ENCODE measurements around the gene RPE.

DNA sequence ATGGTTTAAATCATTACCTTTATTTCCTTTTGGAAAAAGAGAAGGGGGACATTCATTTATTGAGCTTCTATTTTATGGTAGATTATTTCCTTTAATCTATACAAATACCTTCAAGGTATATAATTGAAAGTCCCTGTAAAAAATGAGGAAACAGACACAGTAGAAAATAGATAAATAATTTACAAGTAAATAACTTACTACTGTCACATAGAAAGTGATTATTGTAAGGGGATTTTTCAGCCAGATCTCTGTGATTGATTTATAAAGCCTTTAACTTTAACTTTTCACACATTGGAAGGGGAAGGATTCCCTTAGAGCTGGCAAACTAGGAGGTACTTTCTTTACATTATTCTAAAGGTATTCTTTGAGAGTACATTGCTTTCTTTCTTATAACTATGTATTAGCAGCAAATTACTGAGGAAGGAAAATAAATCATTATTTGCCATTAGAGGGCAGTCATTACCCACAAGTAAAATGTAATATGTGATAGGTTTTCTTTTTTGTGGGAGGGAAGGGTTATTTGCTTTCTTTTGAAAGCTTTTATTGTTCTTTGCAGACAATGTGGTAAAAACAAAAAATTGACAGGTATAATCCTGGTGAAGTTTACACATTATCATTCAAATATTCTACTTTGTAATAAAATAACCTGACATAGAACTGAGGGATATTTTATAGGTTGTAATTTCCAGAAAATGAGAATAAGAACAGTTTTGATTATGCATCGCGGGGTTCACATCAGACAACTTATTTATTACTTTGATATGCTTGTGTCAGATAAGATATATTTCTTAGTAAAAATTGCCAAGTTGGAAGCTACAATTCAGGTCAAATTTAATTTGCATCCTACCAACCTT is 24.8 kb upstream of the RPE start:
- TF ChIP-seq, protein P1, sequence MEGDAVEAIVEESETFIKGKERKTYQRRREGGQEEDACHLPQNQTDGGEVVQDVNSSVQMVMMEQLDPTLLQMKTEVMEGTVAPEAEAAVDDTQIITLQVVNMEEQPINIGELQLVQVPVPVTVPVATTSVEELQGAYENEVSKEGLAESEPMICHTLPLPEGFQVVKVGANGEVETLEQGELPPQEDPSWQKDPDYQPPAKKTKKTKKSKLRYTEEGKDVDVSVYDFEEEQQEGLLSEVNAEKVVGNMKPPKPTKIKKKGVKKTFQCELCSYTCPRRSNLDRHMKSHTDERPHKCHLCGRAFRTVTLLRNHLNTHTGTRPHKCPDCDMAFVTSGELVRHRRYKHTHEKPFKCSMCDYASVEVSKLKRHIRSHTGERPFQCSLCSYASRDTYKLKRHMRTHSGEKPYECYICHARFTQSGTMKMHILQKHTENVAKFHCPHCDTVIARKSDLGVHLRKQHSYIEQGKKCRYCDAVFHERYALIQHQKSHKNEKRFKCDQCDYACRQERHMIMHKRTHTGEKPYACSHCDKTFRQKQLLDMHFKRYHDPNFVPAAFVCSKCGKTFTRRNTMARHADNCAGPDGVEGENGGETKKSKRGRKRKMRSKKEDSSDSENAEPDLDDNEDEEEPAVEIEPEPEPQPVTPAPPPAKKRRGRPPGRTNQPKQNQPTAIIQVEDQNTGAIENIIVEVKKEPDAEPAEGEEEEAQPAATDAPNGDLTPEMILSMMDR (IDR thresholded peaks at IDR 0.05 in 2 of 3, conservative IDR thresholded peaks at IDR 0.05 in 1 of 3; ENCODE audit: borderline replicate concordance in 1 of 3, insufficient read depth in 1 of 3, low read depth in 2 of 3, low read length in 2 of 3): peak in 2 of 3 experiments; percentile 65 to 77; a peak in 3 of 6 replicates
- TF ChIP-seq EZH2 (IDR thresholded peaks at IDR 0.05) (no peak), ZNF274 (IDR thresholded peaks at IDR 0.05; ENCODE audit: low read depth, low read length) (no peak), SP1 (IDR thresholded peaks at IDR 0.05; ENCODE audit: low read depth) (no peak), POLR2A (IDR thresholded peaks at IDR 0.05; ENCODE audit: borderline replicate concordance, extremely low read depth, insufficient read depth, insufficient read length) (no peak), FOSL1 (IDR thresholded peaks at IDR 0.05; ENCODE audit: low read depth) (no peak), TCF7L2 (IDR thresholded peaks at IDR 0.05; ENCODE audit: borderline replicate concordance, extremely low read depth, insufficient read depth, insufficient read length) (no peak), POLR2AphosphoS5 (IDR thresholded peaks at IDR 0.05; ENCODE audit: low read depth, low read length) (no peak), YY1 (IDR thresholded peaks at IDR 0.05; ENCODE audit: extremely low read depth, insufficient replicate concordance, low read depth, low read length) (no peak), EZH2phosphoT487 (IDR thresholded peaks at IDR 0.05; ENCODE audit: borderline replicate concordance) (no peak), JUND (IDR thresholded peaks at IDR 0.05) (no peak)
- TF ChIP-seq, protein P2, sequence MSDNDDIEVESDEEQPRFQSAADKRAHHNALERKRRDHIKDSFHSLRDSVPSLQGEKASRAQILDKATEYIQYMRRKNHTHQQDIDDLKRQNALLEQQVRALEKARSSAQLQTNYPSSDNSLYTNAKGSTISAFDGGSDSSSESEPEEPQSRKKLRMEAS (IDR thresholded peaks at IDR 0.05): no peak

All from HCT116 (cell line).